ENCODE results near the gene FMNL2.

DNA sequence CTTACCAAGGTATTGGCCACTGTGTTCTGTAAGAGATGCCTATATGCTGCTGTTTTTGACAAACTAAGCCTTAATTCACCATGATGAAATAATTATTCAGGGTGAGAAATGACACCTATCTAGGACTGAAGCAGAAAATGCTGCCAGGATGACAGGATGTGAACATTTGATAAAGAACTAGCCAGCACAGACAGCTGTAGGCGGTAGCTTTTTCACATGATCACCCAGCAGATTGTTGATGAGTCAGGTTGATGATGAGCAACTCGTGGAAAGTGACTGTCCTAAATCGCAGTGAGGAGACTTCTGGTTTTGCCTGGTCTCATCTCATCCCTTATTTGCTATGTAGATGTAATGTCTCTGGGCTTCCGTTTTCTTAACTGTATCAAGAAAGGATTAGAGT, 238.2 kb downstream of the FMNL2 start:
- TF ChIP-seq POLR2AphosphoS5 (IDR thresholded peaks at IDR 0.05; ENCODE audit: low read depth, low read length), result no peak
- TF ChIP-seq, protein P1, sequence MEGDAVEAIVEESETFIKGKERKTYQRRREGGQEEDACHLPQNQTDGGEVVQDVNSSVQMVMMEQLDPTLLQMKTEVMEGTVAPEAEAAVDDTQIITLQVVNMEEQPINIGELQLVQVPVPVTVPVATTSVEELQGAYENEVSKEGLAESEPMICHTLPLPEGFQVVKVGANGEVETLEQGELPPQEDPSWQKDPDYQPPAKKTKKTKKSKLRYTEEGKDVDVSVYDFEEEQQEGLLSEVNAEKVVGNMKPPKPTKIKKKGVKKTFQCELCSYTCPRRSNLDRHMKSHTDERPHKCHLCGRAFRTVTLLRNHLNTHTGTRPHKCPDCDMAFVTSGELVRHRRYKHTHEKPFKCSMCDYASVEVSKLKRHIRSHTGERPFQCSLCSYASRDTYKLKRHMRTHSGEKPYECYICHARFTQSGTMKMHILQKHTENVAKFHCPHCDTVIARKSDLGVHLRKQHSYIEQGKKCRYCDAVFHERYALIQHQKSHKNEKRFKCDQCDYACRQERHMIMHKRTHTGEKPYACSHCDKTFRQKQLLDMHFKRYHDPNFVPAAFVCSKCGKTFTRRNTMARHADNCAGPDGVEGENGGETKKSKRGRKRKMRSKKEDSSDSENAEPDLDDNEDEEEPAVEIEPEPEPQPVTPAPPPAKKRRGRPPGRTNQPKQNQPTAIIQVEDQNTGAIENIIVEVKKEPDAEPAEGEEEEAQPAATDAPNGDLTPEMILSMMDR (IDR thresholded peaks at IDR 0.05), result no peak

Data from Panc1 (cell line).